Measurements from ENCODE around the gene MMP25. TPM values are rescaled to one million over a fixed set of nuclear protein-coding genes. Genes with fewer than 3 reads are reported as not detected.

MMP25 gene
- total RNA-seq, 2 experiments from 2014 or later = 0.63 to 5.6 TPM

DNA sequence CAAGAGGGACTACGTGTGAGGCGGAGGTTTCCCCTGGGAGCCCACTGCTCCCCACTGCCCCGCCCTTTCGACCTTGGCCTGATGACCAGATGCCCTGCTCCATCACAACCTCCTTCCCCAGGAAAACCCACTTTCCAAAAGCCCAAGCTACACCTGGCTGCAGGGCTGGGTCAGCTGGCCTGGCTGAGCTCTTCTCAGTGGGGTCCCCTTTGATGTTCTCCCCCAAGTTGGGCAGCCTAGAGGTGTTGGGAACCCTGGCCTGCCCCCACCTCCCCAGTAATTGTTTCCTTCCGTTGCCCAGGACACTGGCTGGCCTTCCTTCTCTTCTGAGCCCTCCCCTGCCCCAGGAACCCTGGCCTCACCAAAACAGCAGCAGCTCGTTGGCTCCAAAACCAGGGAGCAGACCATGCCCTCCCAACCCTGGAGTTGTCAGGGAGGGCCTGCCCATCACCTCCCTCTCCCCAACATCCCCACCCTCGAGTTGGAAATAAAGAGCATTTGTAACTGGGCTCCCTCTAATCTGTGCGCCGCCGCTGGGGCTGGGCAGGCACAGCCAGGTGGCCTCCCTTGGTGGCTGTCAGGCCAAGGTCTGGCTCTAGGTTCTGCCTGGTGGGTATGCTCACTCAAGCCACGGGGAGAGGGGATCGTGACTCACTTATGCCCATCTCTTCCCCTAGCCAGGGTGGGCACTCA lies 32.2 kb upstream of the MMP25 start:
- Histone ChIP-seq H3K9me2 (ENCODE audit: insufficient read depth, low read length) (no peaks in the 10 kb centered on the region), H4K20me1 (ENCODE audit: insufficient read depth, low read length) (no peaks in the 10 kb centered on the region), H3K4me3 (ENCODE audit: low read depth, low read length, poor library complexity, severe bottlenecking) (no peak overlapping the region), H3K27ac (ENCODE audit: low read depth, low read length, poor library complexity, severe bottlenecking) (no peak overlapping the region), H3K4me2 (ENCODE audit: low read length) (no peak overlapping the region), H3K79me2 (ENCODE audit: insufficient read depth, low read depth, low read length) (no peaks in the 10 kb centered on the region), H2AFZ (ENCODE audit: low read length) (no peak overlapping the region), H3K9me3 (ENCODE audit: low read length) (no peaks in the 10 kb centered on the region), H3K4me1 (ENCODE audit: insufficient read depth, low read length, poor library complexity, severe bottlenecking) (peaks cover 6% of the 10 kb centered on the region), H3K36me3 (ENCODE audit: insufficient read depth, low read length) (no peaks in the 10 kb centered on the region)
- intact Hi-C loops (cut with micrococcal nuclease; ENCODE audit: unreplicated experiment) = no loop called here
- BruUV-seq (replicated peaks) = no TSS peak
- no peak for DNase-seq (ENCODE audit: low spot score)
- ChIA-PET POLR2A (no interaction called here), CTCF (ENCODE audit: unreplicated experiment) (no interaction called here)
- TF ChIP-seq, protein P1, sequence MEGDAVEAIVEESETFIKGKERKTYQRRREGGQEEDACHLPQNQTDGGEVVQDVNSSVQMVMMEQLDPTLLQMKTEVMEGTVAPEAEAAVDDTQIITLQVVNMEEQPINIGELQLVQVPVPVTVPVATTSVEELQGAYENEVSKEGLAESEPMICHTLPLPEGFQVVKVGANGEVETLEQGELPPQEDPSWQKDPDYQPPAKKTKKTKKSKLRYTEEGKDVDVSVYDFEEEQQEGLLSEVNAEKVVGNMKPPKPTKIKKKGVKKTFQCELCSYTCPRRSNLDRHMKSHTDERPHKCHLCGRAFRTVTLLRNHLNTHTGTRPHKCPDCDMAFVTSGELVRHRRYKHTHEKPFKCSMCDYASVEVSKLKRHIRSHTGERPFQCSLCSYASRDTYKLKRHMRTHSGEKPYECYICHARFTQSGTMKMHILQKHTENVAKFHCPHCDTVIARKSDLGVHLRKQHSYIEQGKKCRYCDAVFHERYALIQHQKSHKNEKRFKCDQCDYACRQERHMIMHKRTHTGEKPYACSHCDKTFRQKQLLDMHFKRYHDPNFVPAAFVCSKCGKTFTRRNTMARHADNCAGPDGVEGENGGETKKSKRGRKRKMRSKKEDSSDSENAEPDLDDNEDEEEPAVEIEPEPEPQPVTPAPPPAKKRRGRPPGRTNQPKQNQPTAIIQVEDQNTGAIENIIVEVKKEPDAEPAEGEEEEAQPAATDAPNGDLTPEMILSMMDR (conservative IDR thresholded peaks at IDR 0.05; ENCODE audit: low read length) = no peak
- no peak for TF ChIP-seq EZH2phosphoT487 (IDR thresholded peaks at IDR 0.05; ENCODE audit: borderline replicate concordance, low read depth, low read length)

DNA sequence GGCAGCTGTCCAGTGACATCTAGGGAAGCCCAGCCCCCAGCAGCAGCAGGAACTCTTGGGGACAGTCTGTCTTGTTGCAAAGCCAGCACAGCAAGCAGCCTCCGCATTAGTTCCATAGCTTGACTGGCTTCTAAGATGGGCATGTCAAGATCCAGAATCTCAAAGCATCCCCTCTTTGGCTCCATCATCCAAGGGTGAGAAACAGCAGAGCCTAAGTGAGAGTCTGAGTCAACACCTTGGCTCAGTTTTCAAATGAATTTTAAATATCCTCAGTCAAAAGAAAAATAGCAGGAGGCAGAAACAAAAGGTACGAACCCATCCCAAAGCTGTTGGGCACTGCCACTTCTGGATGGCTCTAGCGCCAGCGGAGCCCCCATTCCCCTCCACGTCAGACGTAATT lies 31.4 kb upstream of the MMP25 start:
- no TSS peak for BruUV-seq (replicated peaks)
- TF ChIP-seq EZH2phosphoT487 (IDR thresholded peaks at IDR 0.05; ENCODE audit: borderline replicate concordance, low read depth, low read length) = no peak
- TF ChIP-seq, protein P1 (conservative IDR thresholded peaks at IDR 0.05; ENCODE audit: low read length) = no peak
- H3K9me3 ChIP-seq (ENCODE audit: low read length) = no peaks in the 10 kb centered on the region
- POLR2A ChIA-PET = interaction anchor here (0.6 kb wide), 1 partner anchor 1702 kb away, joined by 3 read pairs; no protein-coding TSS in a partner anchor
- H3K36me3 ChIP-seq (ENCODE audit: insufficient read depth, low read length) = no peaks in the 10 kb centered on the region
- H3K9me2 ChIP-seq (ENCODE audit: insufficient read depth, low read length) = no peaks in the 10 kb centered on the region
- no peaks in the 10 kb centered on the region for H4K20me1 ChIP-seq (ENCODE audit: insufficient read depth, low read length)
- no peak overlapping the region for H3K4me2 ChIP-seq (ENCODE audit: low read length)
- no peak overlapping the region for H3K4me3 ChIP-seq (ENCODE audit: low read depth, low read length, poor library complexity, severe bottlenecking)
- no peak for DNase-seq (ENCODE audit: low spot score)
- intact Hi-C loops (cut with micrococcal nuclease; ENCODE audit: unreplicated experiment) = no loop called here
- no peak overlapping the region for H3K27ac ChIP-seq (ENCODE audit: low read depth, low read length, poor library complexity, severe bottlenecking)
- CTCF ChIA-PET (ENCODE audit: unreplicated experiment) = no interaction called here
- peaks cover 6% of the 10 kb centered on the region for H3K4me1 ChIP-seq (ENCODE audit: insufficient read depth, low read length, poor library complexity, severe bottlenecking)
- no peaks in the 10 kb centered on the region for H3K79me2 ChIP-seq (ENCODE audit: insufficient read depth, low read depth, low read length)
- no peak overlapping the region for H2AFZ ChIP-seq (ENCODE audit: low read length)

GRCh38 chr16:3015865-3016521 lies 30.4 kb upstream of the MMP25 start:
- Histone ChIP-seq H3K4me2 (ENCODE audit: low read length) (no peak overlapping the region), H3K36me3 (ENCODE audit: insufficient read depth, low read length) (no peaks in the 10 kb centered on the region), H3K27ac (ENCODE audit: low read depth, low read length, poor library complexity, severe bottlenecking) (no peak overlapping the region), H3K9me3 (ENCODE audit: low read length) (no peaks in the 10 kb centered on the region), H4K20me1 (ENCODE audit: insufficient read depth, low read length) (no peaks in the 10 kb centered on the region), H2AFZ (ENCODE audit: low read length) (no peak overlapping the region), H3K79me2 (ENCODE audit: insufficient read depth, low read depth, low read length) (no peaks in the 10 kb centered on the region), H3K4me3 (ENCODE audit: low read depth, low read length, poor library complexity, severe bottlenecking) (no peak overlapping the region), H3K4me1 (ENCODE audit: insufficient read depth, low read length, poor library complexity, severe bottlenecking) (peaks cover 14% of the 10 kb centered on the region), H3K9me2 (ENCODE audit: insufficient read depth, low read length) (no peaks in the 10 kb centered on the region)
- BruUV-seq (replicated peaks) = no TSS peak
- CTCF ChIA-PET (ENCODE audit: unreplicated experiment) = no interaction called here
- DNase-seq (ENCODE audit: low spot score) = no peak
- no peak for TF ChIP-seq EZH2phosphoT487 (IDR thresholded peaks at IDR 0.05; ENCODE audit: borderline replicate concordance, low read depth, low read length)
- TF ChIP-seq, protein P1 (conservative IDR thresholded peaks at IDR 0.05; ENCODE audit: low read length) = no peak
- intact Hi-C loops (cut with micrococcal nuclease; ENCODE audit: unreplicated experiment) = no loop called here
- POLR2A ChIA-PET = no interaction called here

All from OCI-LY7 (cell line).